Gastroesophageal sphincter (tissue), 3 donors: ENCODE measurements around the gene APOA4.

Source experiments
- CTCF ChIP-seq, 4 experiments: fragments of 200-600 bp in 2 of 4; fragments of 450-650 bp in 2 of 4; sonication (generic) in 1 of 4; IDR thresholded peaks; one replicate each; pipeline ENCODE4 v1.5.1; 2017 to 2019; ENCODE audit warnings: antibody characterized with exemption in 4 of 4, mild to moderate bottlenecking in 2 of 4, moderate library complexity in 2 of 4
- EP300 ChIP-seq: sonication (generic); formaldehyde crosslinking; IDR thresholded peaks from one replicate; pipeline ENCODE4 v1.6.1; 2017; ENCODE audit warnings: antibody characterized with exemption, mild to moderate bottlenecking
- POLR2AphosphoS5 ChIP-seq: sonication (generic); formaldehyde crosslinking; IDR thresholded peaks from one replicate; pipeline ENCODE4 v1.6.1; 2017; ENCODE audit warnings: antibody characterized with exemption

GRCh38 chr11:116838321-116839084 is 15.4 kb upstream of the APOA4 start:
- TF ChIP-seq CTCF (IDR thresholded peaks at IDR 0.05) (no peak), EP300 (no peak), POLR2AphosphoS5 (no peak)
